IMR-90 (cell line): ENCODE data around the gene TLR6. TPM values are rescaled to one million over a fixed set of nuclear protein-coding genes. Genes with fewer than 3 reads are reported as not detected.
A peak's percentile ranks its signal among the peaks of the same experiment; 100 is the strongest.

ENCODE experiments used
- ATAC-seq: fragments of 200-7000 bp; cut with Tn5 transposase; 2 replicates; pipeline ENCODE4 v1.9.1; 2020; ENCODE audit warnings: low read depth, mild to moderate bottlenecking, moderate library complexity
- BruUV-seq: library from RNA; stranded (reverse); fragments of 400-500 nt; replicated peaks from 2 replicates; lab custom pipeline; 2021; lab: Mats Ljungman, UMichigan
- CTCF ChIA-PET: fragments of 300-600 bp; formaldehyde crosslinking; extraction: SDS; loops from one replicate; lab custom pipeline; 2021; ENCODE audit warnings: antibody characterized with exemption; lab: Yijun Ruan, JAX
- POLR2A ChIA-PET: fragments of 300-600 bp; sonication (Branson Sonifier 250); formaldehyde crosslinking; loops from one replicate; lab custom pipeline; 2022; ENCODE audit warnings: antibody characterized with exemption; ENCODE audit not compliant: unreplicated experiment; lab: Charles Lee
- DNase-seq: peaks from one replicate; pipeline ENCODE4 v3.0.0; 2013
- H2AFZ ChIP-seq: replicated peaks from 2 replicates; pipeline ENCODE3; 2013; ENCODE audit warnings: low read length, mild to moderate bottlenecking; ENCODE audit not compliant: poor library complexity
- H2AK5ac ChIP-seq: 2 replicates; pipeline ENCODE4 v1.6.1; 2013; ENCODE audit warnings: low read depth, low read length, inconsistent platforms
- H2AK9ac ChIP-seq: replicated peaks from 2 replicates; pipeline ENCODE3; 2013; ENCODE audit warnings: mild to moderate bottlenecking, low read depth, low read length, moderate library complexity; ENCODE audit not compliant: poor library complexity
- H2BK120ac ChIP-seq: 2 replicates; pipeline ENCODE4 v1.6.1; 2013; ENCODE audit warnings: low read depth, low read length, inconsistent platforms
- H2BK15ac ChIP-seq: 3 replicates; pipeline ENCODE4 v1.6.1; 2013; ENCODE audit warnings: low read depth, low read length, inconsistent platforms
- H2BK20ac ChIP-seq: 2 replicates; pipeline ENCODE4 v1.6.1; 2013; ENCODE audit warnings: low read depth, mild to moderate bottlenecking, inconsistent platforms, low read length, moderate library complexity
- H2BK5ac ChIP-seq: 2 replicates; pipeline ENCODE4 v1.6.1; 2013; ENCODE audit warnings: mild to moderate bottlenecking, low read depth, low read length, inconsistent platforms; ENCODE audit not compliant: poor library complexity, severe bottlenecking
- H3K14ac ChIP-seq: replicated peaks from 2 replicates; pipeline ENCODE4 v1.6.1; 2013; ENCODE audit warnings: low read depth, low read length, inconsistent platforms
- H3K18ac ChIP-seq: 2 replicates; pipeline ENCODE4 v1.6.1; 2013; ENCODE audit warnings: low read depth, low read length, control low read depth
- H3K23ac ChIP-seq: 2 replicates; pipeline ENCODE4 v1.6.1; 2013; ENCODE audit warnings: low read depth, low read length, inconsistent platforms
- H3K27ac ChIP-seq: 2 replicates; pipeline ENCODE4 v1.5.1; 2013; ENCODE audit warnings: mild to moderate bottlenecking, control low read depth, low read length; ENCODE audit not compliant: insufficient read depth
- H3K27me3 ChIP-seq: 2 replicates; pipeline ENCODE4 v1.6.1; 2013; ENCODE audit warnings: low read length; ENCODE audit not compliant: control insufficient read depth, insufficient read depth
- H3K36me3 ChIP-seq: 2 replicates; pipeline ENCODE4 v1.6.1; 2013; ENCODE audit warnings: low read length, mixed read lengths; ENCODE audit not compliant: control insufficient read depth, insufficient read depth
- H3K4ac ChIP-seq: 2 replicates; pipeline ENCODE4 v1.6.1; 2013; ENCODE audit warnings: low read depth, low read length, inconsistent platforms
- H3K4me1 ChIP-seq: 2 replicates; pipeline ENCODE4 v1.6.1; 2013; ENCODE audit warnings: low read length, mixed read lengths; ENCODE audit not compliant: control insufficient read depth, insufficient read depth
- H3K4me2 ChIP-seq: 2 replicates; pipeline ENCODE4 v1.6.1; 2013; ENCODE audit warnings: low read depth, mild to moderate bottlenecking, control low read depth, low read length, moderate library complexity
- H3K4me3 ChIP-seq: 2 replicates; pipeline ENCODE4 v1.5.1; 2013; ENCODE audit warnings: low read depth, mild to moderate bottlenecking, control low read depth, low read length, moderate library complexity; ENCODE audit not compliant: insufficient read depth
- H3K56ac ChIP-seq: 2 replicates; pipeline ENCODE4 v1.6.1; 2013; ENCODE audit warnings: low read length, inconsistent platforms; ENCODE audit not compliant: insufficient read depth; ENCODE audit errors: extremely low read depth
- H3K79me1 ChIP-seq, 2 experiments: 2 replicates each; pipeline ENCODE4 v1.6.1; 2013; ENCODE audit warnings: low read length in 2 of 2, inconsistent platforms in 1 of 2, low read depth in 1 of 2
- H3K9ac ChIP-seq: 2 replicates; pipeline ENCODE4 v1.6.1; 2013; ENCODE audit warnings: low read depth, low read length, control low read depth
- H3K9me1 ChIP-seq: 2 replicates; pipeline ENCODE4 v1.6.1; 2013; ENCODE audit warnings: low read length, inconsistent platforms; ENCODE audit not compliant: insufficient read depth
- H3K9me3 ChIP-seq: 2 replicates; pipeline ENCODE4 v1.6.1; 2013; ENCODE audit warnings: low read length; ENCODE audit not compliant: control insufficient read depth, insufficient read depth
- H4K20me1 ChIP-seq: 2 replicates; pipeline ENCODE4 v1.6.1; 2013; ENCODE audit warnings: low read length, inconsistent platforms; ENCODE audit not compliant: insufficient read depth
- H4K5ac ChIP-seq: 2 replicates; pipeline ENCODE4 v1.6.1; 2013; ENCODE audit warnings: mild to moderate bottlenecking, low read depth, low read length, control low read depth
- H4K8ac ChIP-seq, 2 experiments: 2 replicates each; pipeline ENCODE4 v1.6.1; 2013; ENCODE audit warnings: low read depth in 2 of 2, low read length in 2 of 2, control low read depth in 1 of 2, inconsistent platforms in 1 of 2
- H4K91ac ChIP-seq: 2 replicates; pipeline ENCODE4 v1.6.1; 2013; ENCODE audit warnings: low read depth, low read length, inconsistent platforms; ENCODE audit not compliant: insufficient read depth
- CEBPB ChIP-seq: IDR thresholded peaks from 2 replicates; pipeline ENCODE4 v1.6.1; 2012; ENCODE audit warnings: low read depth, low read length, improper control_type of control experiment
- CHD1 ChIP-seq: IDR thresholded peaks from 2 replicates; pipeline ENCODE4 v1.6.1; 2012; ENCODE audit warnings: low read depth, low read length, improper control_type of control experiment
- WGBS, 2 experiments: methylation state at CpG; one replicate each; pipeline versions ENCODE4 v1.1.5 to v1.1.7; 2013; ENCODE audit warnings: missing lambda C conversion rate in 2 of 2; ENCODE audit not compliant: insufficient read length in 1 of 2; ENCODE audit errors: extremely low coverage in 2 of 2; 5-methylcytosine and 5-hydroxymethylcytosine counted together
- dilution Hi-C: fragments of 300-500 bp; cut with HindIII; formaldehyde crosslinking; loops from one replicate; pipeline ENCODE4 v1.14.3; 2018; ENCODE audit warnings: low sequenced_read_pairs; ENCODE audit not compliant: unreplicated experiment
- in situ Hi-C: fragments of 300-500 bp; cut with MboI; formaldehyde crosslinking; loops from 3 replicates; pipeline ENCODE4 v1.14.3; 2019; ENCODE audit warnings: low sequenced_read_pairs, inconsistent platforms, mixed read lengths
- intact Hi-C: fragments of 100-400 bp; cut with micrococcal nuclease; formaldehyde crosslinking; loops from 2 replicates; pipeline ENCODE4 v1.10.0; 2022
- polyA plus RNA-seq, 3 experiments: library from polyadenylated mRNA; depleted of rRNA; stranded (reverse); fragments of >200 nt; gene quantifications; 2 replicates each; pipeline ENCODE4 v1.2.3, GENCODE V29; 2012; ENCODE audit warnings: low replicate concordance in 1 of 3
- total RNA-seq: library from RNA; depleted of rRNA; stranded (reverse); fragments of >200 nt; gene quantifications from 2 replicates; pipeline ENCODE4 v1.2.3, GENCODE V29; 2012

Gene TLR6
- total and polyA plus RNA-seq, 2 of the 4 experiments (the other 2 are of a cell fraction) = 1.4 to 3.9 TPM

DNA sequence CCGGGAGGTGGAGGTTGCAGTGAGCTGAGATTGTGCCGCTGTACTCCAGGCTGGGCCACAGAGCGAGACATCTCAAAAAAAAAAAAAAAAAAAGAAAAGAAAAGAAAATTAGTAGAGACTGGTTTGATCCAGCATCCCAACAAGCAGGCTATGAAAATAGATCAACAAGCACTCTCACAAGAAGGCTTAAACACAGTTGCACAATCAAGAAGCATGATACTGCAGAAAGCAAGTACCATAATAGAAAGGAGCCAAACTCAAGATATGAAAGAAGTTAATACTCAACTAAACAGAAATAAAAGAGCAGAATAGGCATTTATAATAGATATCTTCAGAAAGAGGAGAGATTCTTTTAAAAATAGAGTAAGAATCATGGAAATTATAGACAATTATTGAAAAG, 10.6 kb downstream of the TLR6 start:
- Histone ChIP-seq H3K27me3 (no peaks in the 10 kb centered on the region), H2BK120ac (no peak overlapping the region), H3K4me1 (no peaks in the 10 kb centered on the region), H2BK15ac (no peak overlapping the region), H2BK5ac (no peak overlapping the region), H3K4me3 (no peak overlapping the region), H2AK5ac (no peak overlapping the region), H3K27ac (no peak overlapping the region), H2AK9ac (no peak overlapping the region), H2BK20ac (no peak overlapping the region), H3K23ac (no peak overlapping the region), H3K56ac (no peak overlapping the region), H3K9ac (no peak overlapping the region), H2AFZ (no peak overlapping the region), H3K9me1 (no peaks in the 10 kb centered on the region), H3K4me2 (no peak overlapping the region), H3K14ac (no peak overlapping the region), H3K18ac (no peak overlapping the region), H3K79me1 (no peaks in the 10 kb centered on the region), H3K4ac (no peak overlapping the region), H4K8ac (no peak overlapping the region), H3K9me3 (no peaks in the 10 kb centered on the region), H4K91ac (no peak overlapping the region), H4K20me1 (no peaks in the 10 kb centered on the region), H4K5ac (no peak overlapping the region), H3K36me3 (no peaks in the 10 kb centered on the region)
- intact Hi-C loops = no loop called here
- no CpG with 5 or more reads among the region's 3 CpGs for WGBS, 2 experiments
- in situ Hi-C loops = no loop called here
- ChIA-PET POLR2A (no interaction called here), CTCF (interaction anchor here (0.7 kb wide), 1 partner anchor 247 kb away, joined by 4 read pairs; no protein-coding TSS in a partner anchor)
- DNase-seq (no peak), ATAC-seq (no peak)
- TF ChIP-seq CHD1 (no peak), CEBPB (peak; percentile 53)
- no TSS peak for BruUV-seq
- dilution Hi-C loops = no loop called here
